Measurements from ENCODE around the gene ZNF622. TPM values are rescaled to one million over a fixed set of nuclear protein-coding genes. Genes with fewer than 3 reads are reported as not detected.

The ZNF622 gene
- total RNA-seq, 1 donor from 2014 or later, result 47.2 TPM

DNA sequence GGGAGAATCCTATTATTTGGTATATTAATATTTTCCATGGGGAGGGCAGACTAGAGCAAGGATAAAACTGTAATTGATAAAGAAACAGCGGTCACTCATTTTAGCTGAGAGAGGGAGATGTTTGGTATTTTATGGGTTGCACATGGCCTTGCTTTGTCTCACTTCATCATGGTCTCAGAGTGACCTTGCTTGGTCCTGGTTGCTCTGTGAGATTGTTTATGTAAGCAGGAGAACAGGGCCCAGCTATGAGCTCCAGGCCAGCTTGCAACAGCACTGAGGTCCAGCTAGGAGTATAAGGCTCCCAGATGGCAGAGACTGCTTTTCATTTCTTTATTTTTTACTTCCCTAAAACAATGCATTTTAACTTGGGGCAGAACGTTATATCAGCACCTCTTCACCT, 50.7 kb downstream of the ZNF622 start:
- TF ChIP-seq, protein P1, sequence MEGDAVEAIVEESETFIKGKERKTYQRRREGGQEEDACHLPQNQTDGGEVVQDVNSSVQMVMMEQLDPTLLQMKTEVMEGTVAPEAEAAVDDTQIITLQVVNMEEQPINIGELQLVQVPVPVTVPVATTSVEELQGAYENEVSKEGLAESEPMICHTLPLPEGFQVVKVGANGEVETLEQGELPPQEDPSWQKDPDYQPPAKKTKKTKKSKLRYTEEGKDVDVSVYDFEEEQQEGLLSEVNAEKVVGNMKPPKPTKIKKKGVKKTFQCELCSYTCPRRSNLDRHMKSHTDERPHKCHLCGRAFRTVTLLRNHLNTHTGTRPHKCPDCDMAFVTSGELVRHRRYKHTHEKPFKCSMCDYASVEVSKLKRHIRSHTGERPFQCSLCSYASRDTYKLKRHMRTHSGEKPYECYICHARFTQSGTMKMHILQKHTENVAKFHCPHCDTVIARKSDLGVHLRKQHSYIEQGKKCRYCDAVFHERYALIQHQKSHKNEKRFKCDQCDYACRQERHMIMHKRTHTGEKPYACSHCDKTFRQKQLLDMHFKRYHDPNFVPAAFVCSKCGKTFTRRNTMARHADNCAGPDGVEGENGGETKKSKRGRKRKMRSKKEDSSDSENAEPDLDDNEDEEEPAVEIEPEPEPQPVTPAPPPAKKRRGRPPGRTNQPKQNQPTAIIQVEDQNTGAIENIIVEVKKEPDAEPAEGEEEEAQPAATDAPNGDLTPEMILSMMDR (conservative IDR thresholded peaks at IDR 0.05; ENCODE audit: low read depth, low read length), result no peak
- no peak overlapping the region for H3K4me3 ChIP-seq (ENCODE audit: low read depth, low read length)
- no peak for DNase-seq (ENCODE audit: low read depth)

DNA sequence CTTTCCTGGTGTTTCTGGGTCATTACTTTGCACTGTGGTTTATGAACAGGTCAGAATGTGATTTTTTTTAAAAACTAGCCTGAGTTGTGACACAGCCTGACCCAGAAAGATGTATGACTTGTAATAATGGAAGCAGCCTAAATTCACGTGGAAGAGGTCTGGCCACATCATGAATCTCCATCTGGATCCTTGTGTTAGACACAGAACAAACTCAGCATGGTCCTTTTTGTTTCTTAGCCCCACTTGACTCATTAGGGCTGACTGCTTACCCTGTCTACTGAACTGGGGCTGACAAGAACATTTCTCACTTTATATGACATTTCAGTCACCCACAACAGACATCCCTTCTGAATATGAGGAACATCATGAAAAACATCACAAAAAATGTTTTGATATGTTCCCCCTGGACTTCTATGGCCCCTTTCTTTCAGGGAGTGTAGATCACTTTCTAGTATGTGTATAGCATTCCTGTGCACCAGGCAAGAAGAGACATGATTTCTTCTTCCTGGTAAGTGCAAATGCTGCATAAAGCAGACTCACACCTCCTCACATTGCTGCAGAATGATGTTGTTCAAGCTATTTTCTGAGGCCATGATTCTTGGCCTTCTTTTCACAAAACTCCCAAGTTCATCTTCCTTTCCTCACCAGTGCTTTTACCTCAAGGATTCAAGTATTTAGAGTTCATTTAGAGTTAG, 52.3 kb downstream of the ZNF622 start:
- TF ChIP-seq, protein P1 (conservative IDR thresholded peaks at IDR 0.05; ENCODE audit: low read depth, low read length), result no peak
- no peak for DNase-seq (ENCODE audit: low read depth)
- H3K4me3 ChIP-seq (ENCODE audit: low read depth, low read length), result no peak overlapping the region

DNA sequence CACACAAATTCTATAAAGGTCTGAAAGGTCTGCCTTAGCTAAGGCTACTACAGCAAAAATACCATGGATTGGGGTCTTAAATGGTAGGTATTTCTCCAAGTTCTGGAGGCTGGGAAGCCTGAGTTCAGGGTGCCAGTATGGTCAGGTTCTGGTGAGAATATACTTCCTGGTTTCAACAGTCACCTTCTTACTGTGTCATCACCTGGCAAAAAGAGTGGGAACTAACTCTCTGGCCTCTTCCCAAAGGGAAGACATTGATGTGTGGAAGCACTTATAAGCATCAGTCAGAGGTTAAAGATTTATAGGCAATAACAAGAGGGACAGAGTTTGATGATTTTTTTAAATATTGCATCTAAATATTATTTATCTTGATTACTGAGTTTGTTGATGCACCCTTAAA, 53.0 kb downstream of the ZNF622 start:
- no peak overlapping the region for H3K4me3 ChIP-seq (ENCODE audit: low read depth, low read length)
- TF ChIP-seq, protein P1 (conservative IDR thresholded peaks at IDR 0.05; ENCODE audit: low read depth, low read length), result no peak
- no peak for DNase-seq (ENCODE audit: low read depth)

DNA sequence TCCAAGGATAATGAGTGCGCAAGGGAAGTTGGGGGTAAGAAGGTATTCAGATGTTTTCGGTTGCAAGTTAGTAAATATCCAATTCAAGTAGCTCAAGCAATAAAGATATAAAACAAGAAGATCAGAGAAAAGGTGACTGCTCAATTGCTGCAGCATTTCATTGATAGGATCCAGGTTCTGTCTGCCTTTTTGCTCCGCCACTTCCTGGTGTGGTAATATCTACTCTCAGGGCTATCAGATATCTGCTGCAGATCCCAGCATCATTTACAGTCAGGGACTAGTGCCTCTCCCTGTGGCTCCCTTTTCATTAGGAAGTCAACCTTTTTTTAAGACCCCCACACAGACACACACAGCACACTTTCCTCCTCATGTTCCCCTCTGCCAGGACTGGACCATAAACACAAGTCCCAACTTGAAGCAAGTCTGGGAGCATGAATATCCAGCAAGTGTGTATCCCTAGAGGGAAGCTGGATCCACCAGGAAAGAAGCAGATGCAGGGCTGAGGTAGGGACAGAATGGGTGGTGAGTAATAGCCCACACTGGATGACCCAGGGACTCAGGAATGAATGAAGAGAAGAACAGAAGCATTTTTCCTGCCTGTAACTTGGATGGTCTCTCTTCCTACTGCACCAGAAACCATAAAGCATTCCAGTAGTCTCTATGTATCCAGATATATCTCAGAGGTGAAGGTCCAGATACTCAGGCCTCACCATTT, 53.7 kb downstream of the ZNF622 start:
- DNase-seq (ENCODE audit: low read depth), result no peak
- H3K4me3 ChIP-seq (ENCODE audit: low read depth, low read length), result no peak overlapping the region
- TF ChIP-seq, protein P1 (conservative IDR thresholded peaks at IDR 0.05; ENCODE audit: low read depth, low read length), result no peak

DNA sequence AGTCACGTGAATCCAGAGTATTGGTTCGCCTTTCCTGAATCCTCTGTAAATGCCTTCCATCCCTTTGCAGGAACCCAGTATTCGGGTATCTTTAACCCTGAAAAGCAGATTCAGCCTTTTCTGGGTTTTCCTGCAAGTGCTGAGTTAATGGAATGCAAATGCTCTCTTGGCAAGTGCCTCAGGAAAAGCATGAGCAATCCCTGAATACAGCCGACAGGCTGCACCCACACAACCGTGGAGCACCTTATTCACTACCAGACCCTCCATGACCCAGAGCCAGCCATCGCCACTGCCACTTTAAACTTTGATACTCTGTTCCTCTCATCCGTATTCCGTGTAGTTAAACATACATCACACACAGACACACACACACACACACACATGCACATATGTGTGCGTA, 54.4 kb downstream of the ZNF622 start:
- H3K4me3 ChIP-seq (ENCODE audit: low read depth, low read length), result no peak overlapping the region
- DNase-seq (ENCODE audit: low read depth), result no peak
- TF ChIP-seq, protein P1 (conservative IDR thresholded peaks at IDR 0.05; ENCODE audit: low read depth, low read length), result no peak

DNA sequence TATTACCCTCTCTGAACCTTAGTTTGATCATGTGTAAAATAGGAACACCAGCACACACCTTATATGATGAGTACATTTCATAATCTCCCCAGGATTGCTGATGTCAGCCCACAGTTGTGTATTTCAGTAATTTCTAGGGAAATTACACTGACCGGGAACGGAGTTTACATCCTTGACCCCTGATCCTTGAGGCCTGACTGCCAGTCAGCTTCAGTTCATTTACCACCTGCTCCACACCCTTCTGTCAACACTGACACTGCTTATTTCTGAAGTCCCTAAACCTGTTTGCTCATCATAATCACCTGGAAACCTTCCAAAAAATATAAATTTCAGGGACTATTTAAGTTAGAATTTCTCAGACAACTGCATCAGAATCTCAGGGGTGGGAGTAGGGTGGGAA, 55.3 kb downstream of the ZNF622 start:
- DNase-seq (ENCODE audit: low read depth), result no peak
- TF ChIP-seq, protein P1 (conservative IDR thresholded peaks at IDR 0.05; ENCODE audit: low read depth, low read length), result no peak

More for the DNA sequence above, 55.3 kb downstream of the ZNF622 start:
- no peak overlapping the region for H3K4me3 ChIP-seq (ENCODE audit: low read depth, low read length)
